ENCODE data around the gene ITPR3. TPM values are rescaled to one million over a fixed set of nuclear protein-coding genes. Genes with fewer than 3 reads are reported as not detected.

The ITPR3 gene
- total RNA-seq, 1 donor from 2014 or later, result 21.6 TPM

- Mint-ChIP-seq H3K36me3 (ENCODE audit: unreplicated experiment) (peaks cover 3% of the 10 kb centered on the region), H3K4me3 (ENCODE audit: unreplicated experiment) (no peak overlapping the region), H3K4me1 (ENCODE audit: unreplicated experiment) (peaks cover 45% of the 10 kb centered on the region), H3K27ac (ENCODE audit: unreplicated experiment) (no peak overlapping the region), H3K9me3 (ENCODE audit: unreplicated experiment) (no peaks in the 10 kb centered on the region), H3K27me3 (ENCODE audit: unreplicated experiment) (no peaks in the 10 kb centered on the region)
- DNase-seq (ENCODE audit: extremely low spot score, unreplicated experiment), result no peak
- TF ChIP-seq, protein P1, sequence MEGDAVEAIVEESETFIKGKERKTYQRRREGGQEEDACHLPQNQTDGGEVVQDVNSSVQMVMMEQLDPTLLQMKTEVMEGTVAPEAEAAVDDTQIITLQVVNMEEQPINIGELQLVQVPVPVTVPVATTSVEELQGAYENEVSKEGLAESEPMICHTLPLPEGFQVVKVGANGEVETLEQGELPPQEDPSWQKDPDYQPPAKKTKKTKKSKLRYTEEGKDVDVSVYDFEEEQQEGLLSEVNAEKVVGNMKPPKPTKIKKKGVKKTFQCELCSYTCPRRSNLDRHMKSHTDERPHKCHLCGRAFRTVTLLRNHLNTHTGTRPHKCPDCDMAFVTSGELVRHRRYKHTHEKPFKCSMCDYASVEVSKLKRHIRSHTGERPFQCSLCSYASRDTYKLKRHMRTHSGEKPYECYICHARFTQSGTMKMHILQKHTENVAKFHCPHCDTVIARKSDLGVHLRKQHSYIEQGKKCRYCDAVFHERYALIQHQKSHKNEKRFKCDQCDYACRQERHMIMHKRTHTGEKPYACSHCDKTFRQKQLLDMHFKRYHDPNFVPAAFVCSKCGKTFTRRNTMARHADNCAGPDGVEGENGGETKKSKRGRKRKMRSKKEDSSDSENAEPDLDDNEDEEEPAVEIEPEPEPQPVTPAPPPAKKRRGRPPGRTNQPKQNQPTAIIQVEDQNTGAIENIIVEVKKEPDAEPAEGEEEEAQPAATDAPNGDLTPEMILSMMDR (IDR thresholded peaks at IDR 0.05), result no peak
Measured at GRCh38 chr6:33678233-33678931, 57.3 kb downstream of the ITPR3 start.

DNA sequence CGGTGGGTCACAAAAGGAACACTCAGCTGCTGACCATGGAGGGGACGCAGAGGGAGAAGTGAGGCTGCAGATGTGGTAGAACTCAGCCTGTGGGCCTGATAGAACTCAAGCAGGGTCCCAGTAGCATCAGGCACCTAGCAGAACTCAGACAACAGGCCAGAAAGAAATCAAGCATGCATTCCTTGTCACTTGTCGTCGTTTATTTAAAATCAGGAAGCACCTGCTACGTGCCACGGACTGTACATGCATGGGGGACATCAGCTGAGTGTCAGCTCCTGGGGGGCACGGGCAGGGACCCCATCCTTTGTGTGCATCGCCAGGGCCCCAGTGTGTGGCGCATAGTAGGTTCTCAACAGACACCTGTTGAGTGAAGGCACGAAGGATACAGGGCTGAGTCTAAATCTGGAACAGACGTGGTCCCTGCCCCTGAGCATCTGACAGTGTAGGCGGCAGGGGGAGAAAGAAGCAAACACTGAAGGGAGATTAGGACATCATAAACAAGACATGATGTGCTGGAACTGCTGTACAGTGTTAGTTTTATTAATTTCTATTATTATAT is 57.9 kb downstream of the ITPR3 start:
- Mint-ChIP-seq H3K4me1 (ENCODE audit: unreplicated experiment) (peaks cover 44% of the 10 kb centered on the region), H3K36me3 (ENCODE audit: unreplicated experiment) (peaks cover 3% of the 10 kb centered on the region), H3K27ac (ENCODE audit: unreplicated experiment) (no peak overlapping the region), H3K4me3 (ENCODE audit: unreplicated experiment) (no peak overlapping the region), H3K27me3 (ENCODE audit: unreplicated experiment) (no peaks in the 10 kb centered on the region), H3K9me3 (ENCODE audit: unreplicated experiment) (no peaks in the 10 kb centered on the region)
- TF ChIP-seq, protein P1 (IDR thresholded peaks at IDR 0.05), result no peak
- no peak for DNase-seq (ENCODE audit: extremely low spot score, unreplicated experiment)

- no peak for DNase-seq (ENCODE audit: extremely low spot score, unreplicated experiment)
- H3K4me1 Mint-ChIP-seq (ENCODE audit: unreplicated experiment), result peaks cover 38% of the 10 kb centered on the region
- H3K9me3 Mint-ChIP-seq (ENCODE audit: unreplicated experiment), result no peaks in the 10 kb centered on the region
- no peak overlapping the region for H3K27ac Mint-ChIP-seq (ENCODE audit: unreplicated experiment)
- peaks cover 7% of the 10 kb centered on the region for H3K36me3 Mint-ChIP-seq (ENCODE audit: unreplicated experiment)
- H3K27me3 Mint-ChIP-seq (ENCODE audit: unreplicated experiment), result no peaks in the 10 kb centered on the region
- H3K4me3 Mint-ChIP-seq (ENCODE audit: unreplicated experiment), result no peak overlapping the region
- TF ChIP-seq, protein P1 (IDR thresholded peaks at IDR 0.05), result no peak
Measured at GRCh38 chr6:33679761-33680160, 58.6 kb downstream of the ITPR3 start.

- Mint-ChIP-seq H3K27ac (ENCODE audit: unreplicated experiment) (no peak overlapping the region), H3K27me3 (ENCODE audit: unreplicated experiment) (no peaks in the 10 kb centered on the region), H3K36me3 (ENCODE audit: unreplicated experiment) (peaks cover 13% of the 10 kb centered on the region), H3K9me3 (ENCODE audit: unreplicated experiment) (no peaks in the 10 kb centered on the region), H3K4me3 (ENCODE audit: unreplicated experiment) (no peak overlapping the region), H3K4me1 (ENCODE audit: unreplicated experiment) (peaks cover 14% of the 10 kb centered on the region)
- no peak for DNase-seq (ENCODE audit: extremely low spot score, unreplicated experiment)
- TF ChIP-seq, protein P1 (IDR thresholded peaks at IDR 0.05), result no peak
Measured at GRCh38 chr6:33682341-33682740, 61.2 kb downstream of the ITPR3 start.

GRCh38 chr6:33683051-33683571 is 62.0 kb downstream of the ITPR3 start:
- Mint-ChIP-seq H3K27ac (ENCODE audit: unreplicated experiment) (no peak overlapping the region), H3K4me3 (ENCODE audit: unreplicated experiment) (no peak overlapping the region), H3K36me3 (ENCODE audit: unreplicated experiment) (peaks cover 13% of the 10 kb centered on the region), H3K9me3 (ENCODE audit: unreplicated experiment) (no peaks in the 10 kb centered on the region), H3K4me1 (ENCODE audit: unreplicated experiment) (peaks cover 7% of the 10 kb centered on the region), H3K27me3 (ENCODE audit: unreplicated experiment) (no peaks in the 10 kb centered on the region)
- TF ChIP-seq, protein P1 (IDR thresholded peaks at IDR 0.05), result no peak
- no peak for DNase-seq (ENCODE audit: extremely low spot score, unreplicated experiment)
